ENCODE results near the gene PTPRT. TPM values are rescaled to one million over a fixed set of nuclear protein-coding genes. Genes with fewer than 3 reads are reported as not detected.

The PTPRT gene
- total and polyA plus RNA-seq, 2 of the 13 experiments (the other 11 are each of a cell fraction or from before 2014, with no cell fraction given) = under 0.01 to 0.09 TPM

- TF ChIP-seq ZBTB37 (CRISPR knock-in tag; IDR thresholded peaks at IDR 0.05) (no peak), PHB2 (IDR thresholded peaks at IDR 0.05; ENCODE audit: partially characterized antibody) (no peak), ZC3H13 (CRISPR knock-in tag; IDR thresholded peaks at IDR 0.05) (no peak)
These were observed 1145.8 kb downstream of the PTPRT start (continued) for GRCh38 chr20:42043921-42044320.

GRCh38 chr20:42041000-42041565 is 1148.6 kb downstream of the PTPRT start:
- no peaks in the 10 kb centered on the region for H3K79me2 ChIP-seq (ENCODE audit: insufficient read depth, low read length)
- POLR2A ChIA-PET = no interaction called here
- no peaks in the 10 kb centered on the region for H3K4me1 ChIP-seq (ENCODE audit: insufficient read depth, low read length)
- no peak overlapping the region for H2AFZ ChIP-seq (ENCODE audit: low read length)
- H3K4me3 ChIP-seq (replicated peaks in 1 of 3; ENCODE audit: insufficient read depth in 1 of 3, low read depth in 2 of 3, low read length in 3 of 3) = no peak overlapping the region
- no peaks in the 10 kb centered on the region for H3K27me3 ChIP-seq (ENCODE audit: control insufficient read depth in 1 of 2, insufficient read depth in 2 of 2, low read length in 2 of 2)
- no peaks in the 10 kb centered on the region for H3K36me3 ChIP-seq (replicated peaks in 1 of 2; ENCODE audit: control insufficient read depth in 1 of 2, insufficient read depth in 2 of 2, low read length in 2 of 2)
- intact Hi-C loops (cut with micrococcal nuclease; ENCODE audit: unreplicated experiment) (no loop called here), in situ Hi-C loops (cut with HindIII; ENCODE audit: extremely low pct_ligation_motif_present, low pct_unique_long_range_greater_than_20kb) (no loop called here)
- no peak overlapping the region for H3K9ac ChIP-seq (ENCODE audit: insufficient read depth, low read depth, low read length)
- no peaks in the 10 kb centered on the region for H3K9me3 ChIP-seq (ENCODE audit: low read length)
- ATAC-seq = peak; percentile 53; the same call in 2 of the 3 replicates
- 1% methylated on average over 6 of the region's 6 CpGs for WGBS (ENCODE audit: low lambda C conversion rate)
- no peak for DNase-seq (ENCODE audit: low spot score)
- no TSS peak for BruUV-seq (replicated peaks)
- H4K20me1 ChIP-seq (ENCODE audit: insufficient read depth, low read length) = no peaks in the 10 kb centered on the region
- H3K4me2 ChIP-seq (ENCODE audit: low read depth, low read length) = no peak overlapping the region
- FAIRE-seq = peak; percentile 44
- H3K27ac ChIP-seq (ENCODE audit: extremely low read length, insufficient read depth, low read length) = no peak overlapping the region
- CTCF ChIA-PET (ENCODE audit: low intra/inter-chr PET ratio, low total read pairs) = no interaction called here
- no peak for TF ChIP-seq ZNF883 (CRISPR knock-in tag; IDR thresholded peaks at IDR 0.05; ENCODE audit: not compliant biosample characterization)
- peak; percentile 28 to 90 for TF ChIP-seq REST (IDR thresholded peaks at IDR 0.05; ENCODE audit: borderline replicate concordance in 1 of 2, low read depth in 1 of 2, low read length in 2 of 2)
- peak; percentile 12 for TF ChIP-seq TEAD3 (CRISPR knock-in tag; optimal IDR thresholded peaks at IDR 0.05; ENCODE audit: borderline replicate concordance)
- TF ChIP-seq ZNF318 (CRISPR knock-in tag; IDR thresholded peaks at IDR 0.05) = no peak
